Measurements from ENCODE around the gene NPHP3.

GRCh38 chr3:132682201-132682600 lies 40.0 kb downstream of the NPHP3 start:
- TF ChIP-seq CTCF (IDR thresholded peaks at IDR 0.05) = no peak
- TF ChIP-seq POLR2AphosphoS5 (IDR thresholded peaks at IDR 0.05) = no peak
- no peak for TF ChIP-seq POLR2A (IDR thresholded peaks at IDR 0.05)
